ENCODE measurements around the gene ALK. TPM values are rescaled to one million over a fixed set of nuclear protein-coding genes. Genes with fewer than 3 reads are reported as not detected.
A peak's percentile ranks its signal among the peaks of the same experiment; 100 is the strongest.

The ALK gene
- total RNA-seq, 2 donors from 2014 or later: 0.21 to 0.26 TPM

DNA sequence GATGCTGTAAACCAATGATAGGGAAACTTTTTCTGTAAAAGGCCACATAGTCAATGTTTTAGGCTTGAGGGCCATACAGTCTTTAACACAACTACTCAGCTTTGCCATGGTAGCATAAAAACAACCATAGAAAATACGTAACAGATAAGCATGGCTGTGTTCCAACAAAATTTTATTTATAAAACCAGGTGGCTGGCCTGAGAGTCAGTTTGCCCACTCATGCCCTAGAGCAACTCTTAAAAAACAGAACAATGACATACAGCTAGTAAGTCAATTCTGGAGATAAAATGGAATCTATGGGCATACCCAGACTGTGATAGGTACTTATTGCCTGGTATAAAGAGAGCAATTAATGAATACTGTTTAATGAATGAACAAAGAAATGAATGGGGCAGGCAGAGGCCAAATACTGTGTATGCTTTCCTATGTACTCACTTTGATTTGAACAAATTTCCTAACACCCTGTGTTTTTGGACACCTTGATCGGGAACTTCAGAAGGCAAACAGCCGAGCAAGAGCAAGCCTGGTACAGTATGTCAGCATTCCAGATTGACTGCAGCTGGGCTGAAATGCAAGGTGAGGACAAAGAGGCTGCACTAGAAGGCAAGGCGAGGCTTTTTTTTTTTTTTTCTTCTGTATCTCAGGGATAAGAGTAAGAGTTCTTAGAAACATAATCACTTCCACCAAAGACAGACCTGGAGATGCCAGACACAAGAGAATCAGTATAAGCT, 490.8 kb downstream of the ALK start:
- ATAC-seq (no peak), DNase-seq (no peak)
- intact Hi-C loops (cut with DNase I): no loop called here

DNA sequence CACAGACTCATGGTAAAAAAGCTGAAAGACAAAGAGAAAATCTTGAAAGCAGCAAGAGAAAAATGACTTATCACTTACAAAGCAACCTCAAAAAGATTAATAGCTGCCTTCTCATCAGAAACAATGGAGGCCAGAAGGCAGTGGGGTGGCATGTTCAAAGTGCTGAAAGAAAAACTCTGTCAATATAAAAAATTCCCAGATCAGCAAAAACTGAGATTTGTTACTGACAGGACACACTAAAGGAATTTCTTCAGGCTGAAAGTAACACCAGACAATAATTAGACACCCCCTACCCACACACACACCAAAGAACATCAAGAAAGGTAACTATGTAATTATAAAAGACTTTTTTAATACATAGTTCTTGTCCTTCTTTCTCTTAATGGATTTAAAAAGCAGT, 495.0 kb downstream of the ALK start:
- no peak for DNase-seq
- ATAC-seq: no peak
- intact Hi-C loops (cut with DNase I): no loop called here

DNA sequence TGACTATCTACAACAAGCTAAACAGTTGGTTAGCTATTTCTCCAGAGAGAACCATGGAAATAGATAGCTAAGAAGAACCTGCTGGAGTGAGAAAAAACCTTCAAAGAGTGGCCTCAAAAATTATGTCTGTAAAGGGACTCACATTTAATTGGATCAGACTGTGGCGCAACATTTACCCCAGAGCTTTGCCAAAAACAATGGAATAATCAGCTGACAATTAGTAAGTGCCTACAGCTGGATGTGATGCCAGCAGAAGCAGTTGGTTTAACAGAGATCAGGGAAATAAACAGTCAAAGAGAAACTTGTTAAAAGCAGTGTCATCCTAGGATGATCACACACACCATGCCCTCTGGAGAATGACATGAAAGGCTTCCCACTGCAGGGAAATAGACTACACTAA, 495.5 kb downstream of the ALK start:
- intact Hi-C loops (cut with DNase I): no loop called here
- no peak for ATAC-seq
- DNase-seq: no peak

GRCh38 chr2:29423061-29423666, 498.2 kb downstream of the ALK start:
- no peak for ATAC-seq
- intact Hi-C loops (cut with DNase I): no loop called here
- DNase-seq: no peak

DNA sequence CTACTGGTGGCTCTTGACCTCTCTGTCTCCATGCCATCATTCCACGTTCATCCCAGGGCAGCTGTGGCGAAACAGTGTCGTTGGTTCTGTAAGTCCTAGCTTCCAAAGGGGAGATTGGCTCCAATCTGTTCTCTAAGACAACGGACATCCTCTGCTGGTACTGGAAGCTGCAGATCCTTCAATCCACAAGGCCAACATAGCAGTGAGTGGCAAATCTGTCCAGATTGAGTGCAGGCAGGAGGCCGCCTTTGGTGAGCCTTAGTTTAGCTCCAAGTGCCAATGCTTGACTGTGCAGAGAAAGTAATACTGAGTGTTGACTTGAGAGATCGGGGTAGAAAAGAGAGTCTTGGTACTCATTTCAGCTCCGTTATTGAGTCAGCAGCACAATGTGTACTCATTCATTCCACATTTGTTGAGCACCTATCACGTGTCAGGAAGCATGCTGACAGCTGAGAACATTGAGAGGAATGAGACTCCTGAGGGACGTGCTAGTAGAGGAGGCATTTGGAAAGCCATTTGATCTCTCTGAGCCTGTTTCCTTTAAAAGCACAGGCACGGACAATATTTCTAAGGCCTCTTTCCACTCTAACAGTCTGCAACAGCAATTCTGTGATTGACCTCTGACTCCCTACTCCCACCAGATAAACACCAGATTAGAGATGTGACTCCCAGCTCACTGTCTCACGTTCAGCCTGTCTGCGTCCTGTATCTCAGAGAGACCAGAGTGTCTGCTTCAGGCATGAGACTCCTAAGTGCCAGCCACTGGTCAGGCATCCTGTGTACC, 500.2 kb downstream of the ALK start:
- no peak for DNase-seq
- intact Hi-C loops (cut with DNase I): no loop called here
- peak; percentile 44 to 50 for ATAC-seq

- ATAC-seq (no peak), DNase-seq (no peak)
- intact Hi-C loops (cut with DNase I): no loop called here
These were observed 500.9 kb downstream of the ALK start for GRCh38 chr2:29420464-29420863.

DNA sequence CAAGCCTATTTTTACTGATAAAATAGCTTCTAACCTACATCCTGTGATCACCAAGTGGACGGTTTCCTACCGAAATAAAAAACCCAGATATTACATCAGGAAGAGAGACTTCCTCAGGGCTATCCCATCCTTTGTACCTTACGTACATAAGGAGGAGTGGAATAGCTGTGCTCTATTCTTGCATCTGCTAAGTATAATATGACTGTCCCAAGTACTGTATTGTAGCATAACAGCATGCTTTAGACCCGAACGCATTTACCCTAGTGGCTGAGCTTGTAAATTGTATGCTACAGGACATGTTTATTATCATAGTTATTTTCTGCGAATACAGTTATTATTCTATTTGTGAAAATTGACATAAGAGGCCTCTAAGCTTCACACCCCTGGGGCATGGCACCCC, 503.8 kb downstream of the ALK start:
- ATAC-seq: no peak
- no peak for DNase-seq
- intact Hi-C loops (cut with DNase I): no loop called here

DNA sequence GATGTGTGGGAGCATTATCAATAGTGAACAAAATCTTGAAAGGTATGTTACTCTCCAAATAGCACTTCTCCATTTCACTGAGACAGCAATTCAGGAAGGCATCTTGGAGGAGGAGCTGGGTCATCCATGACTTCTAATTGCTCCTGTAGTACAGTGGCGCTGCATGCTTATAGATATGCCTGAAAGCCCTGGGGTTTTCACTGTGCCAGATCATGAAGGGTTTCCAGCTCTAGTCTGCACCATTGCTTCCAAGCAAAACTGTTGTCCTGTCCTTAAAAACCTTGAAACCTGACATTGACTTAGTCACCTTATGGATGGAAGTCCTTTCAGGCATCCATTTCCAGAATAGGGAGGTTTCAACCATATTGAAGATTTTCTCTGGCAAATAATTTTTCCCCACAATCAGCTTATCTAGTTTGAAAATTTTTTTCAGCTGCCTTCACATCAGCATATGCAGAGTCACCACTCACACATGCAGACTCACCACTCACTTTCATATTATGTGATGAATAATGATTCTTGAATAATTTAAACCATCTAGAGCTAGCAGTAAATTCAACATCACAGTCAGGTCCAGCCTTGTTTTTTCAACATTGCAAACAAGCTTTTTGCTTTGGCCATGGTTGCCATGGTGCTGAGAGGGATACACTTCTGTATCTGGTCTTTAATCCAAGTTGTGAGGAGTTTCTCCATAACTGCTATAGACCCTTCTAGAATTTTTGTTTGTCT, 509.0 kb downstream of the ALK start:
- no peak for ATAC-seq
- intact Hi-C loops (cut with DNase I): no loop called here
- no peak for DNase-seq

GRCh38 chr2:29405707-29406106, 515.7 kb downstream of the ALK start:
- ATAC-seq (no peak), DNase-seq (no peak)
- intact Hi-C loops (cut with DNase I): no loop called here

- no peak for ATAC-seq
- no peak for DNase-seq
- intact Hi-C loops (cut with DNase I): no loop called here
These were observed 516.1 kb downstream of the ALK start for GRCh38 chr2:29405266-29405665.

DNA sequence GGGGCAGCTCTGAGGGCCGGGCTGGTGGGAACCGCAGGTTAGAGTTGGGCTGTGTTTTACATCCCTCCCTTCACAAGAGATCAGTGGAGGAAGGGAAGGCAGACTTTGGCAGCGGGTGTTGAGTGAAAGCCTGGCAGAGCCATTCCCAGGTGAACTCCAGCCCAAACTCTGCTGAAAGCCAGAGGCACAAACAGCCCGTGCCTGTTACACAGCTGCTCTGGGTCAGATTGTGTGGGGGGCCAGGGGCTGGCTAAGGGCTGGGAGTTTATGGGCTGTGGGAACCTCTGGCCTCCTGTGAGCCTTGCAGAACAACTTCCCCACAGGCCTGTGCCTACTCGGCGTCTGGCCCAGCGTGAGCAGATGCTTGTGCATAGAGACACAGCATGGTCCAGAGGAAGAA, 519.4 kb downstream of the ALK start:
- intact Hi-C loops (cut with DNase I): no loop called here
- DNase-seq: no peak
- no peak for ATAC-seq

DNA sequence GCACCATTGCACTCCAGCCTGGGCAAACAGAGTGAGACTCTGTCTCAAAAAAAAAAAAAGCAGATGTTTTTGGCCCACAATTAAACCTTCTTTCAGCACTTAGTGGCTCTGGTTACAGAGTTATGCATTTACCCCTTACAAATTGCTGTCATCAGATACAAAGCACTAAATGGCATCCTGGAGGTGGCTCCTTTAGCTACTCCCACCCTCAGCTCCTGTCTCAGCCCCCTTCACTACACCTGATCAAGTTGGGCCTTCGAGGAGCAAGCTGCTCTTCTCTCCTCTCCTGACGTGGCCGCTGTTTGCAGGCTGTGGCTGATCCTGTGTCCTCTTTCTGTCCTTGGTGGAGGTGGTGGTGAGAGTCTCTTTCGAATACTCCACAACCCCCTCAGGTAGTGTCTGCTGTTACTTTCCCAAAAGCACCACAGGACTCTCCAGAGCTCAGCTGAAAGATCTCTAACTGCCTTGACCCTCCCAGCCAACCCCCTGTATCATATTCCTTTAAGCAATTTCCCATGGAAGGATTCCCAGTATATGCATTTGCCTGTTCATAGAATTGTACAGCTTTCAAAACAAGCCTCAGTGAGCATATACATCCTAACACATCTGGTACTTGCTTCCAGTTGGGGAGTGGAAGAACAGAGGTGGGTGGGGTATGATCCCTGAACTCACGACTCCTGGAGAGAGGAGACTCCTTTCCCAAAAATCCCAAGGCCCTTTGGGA, 520.3 kb downstream of the ALK start:
- intact Hi-C loops (cut with DNase I): no loop called here
- DNase-seq (no peak), ATAC-seq (no peak)

DNA sequence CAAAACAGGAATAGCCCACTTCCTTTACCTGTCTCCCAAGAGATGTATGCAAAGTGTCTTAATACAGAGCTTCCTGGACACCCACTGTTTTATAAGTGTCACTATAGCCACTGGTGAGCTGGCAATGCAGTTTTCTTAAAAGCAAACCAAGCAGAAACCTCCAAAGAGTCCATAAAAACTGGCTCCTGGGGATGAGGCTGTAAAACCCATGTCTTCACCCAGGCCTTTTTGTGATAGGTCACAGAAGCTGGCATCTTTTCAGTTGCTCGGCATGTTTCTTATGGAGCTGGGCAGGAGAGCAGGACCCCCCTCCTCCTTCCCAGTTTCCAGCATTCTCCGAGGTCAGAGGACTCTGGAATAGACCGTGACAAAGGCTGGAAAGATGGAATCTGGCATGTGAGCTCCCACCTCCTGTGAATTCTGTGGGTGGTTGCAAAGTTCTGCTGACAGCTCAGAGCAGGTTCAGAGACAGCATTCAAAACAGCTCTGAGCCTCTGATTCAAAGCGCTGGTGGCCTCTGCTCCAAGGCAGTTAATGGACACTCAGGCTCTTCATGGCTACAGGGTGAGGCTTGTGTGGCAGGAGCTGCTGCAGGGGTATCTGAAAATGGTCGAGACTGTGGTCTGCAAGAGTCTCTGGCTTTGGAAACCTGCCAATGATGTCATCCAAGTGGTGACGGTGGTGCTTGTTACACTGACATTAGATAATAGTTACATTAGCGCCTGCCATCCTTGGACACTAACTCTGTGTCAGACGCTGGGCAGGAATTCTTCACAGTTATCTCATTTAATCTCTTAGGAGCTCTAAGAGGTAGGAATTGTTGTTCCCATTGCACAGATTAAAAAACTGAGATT, 522.8 kb downstream of the ALK start:
- DNase-seq (no peak), ATAC-seq (peak in 1 of 2 donors; percentile 34)
- intact Hi-C loops (cut with DNase I): no loop called here

GRCh38 chr2:29397713-29398112, 523.7 kb downstream of the ALK start:
- ATAC-seq (no peak), DNase-seq (no peak)
- intact Hi-C loops (cut with DNase I): no loop called here

- intact Hi-C loops (cut with DNase I): no loop called here
- DNase-seq (no peak), ATAC-seq (no peak)
These were observed 524.3 kb downstream of the ALK start for GRCh38 chr2:29397039-29397438.

DNA sequence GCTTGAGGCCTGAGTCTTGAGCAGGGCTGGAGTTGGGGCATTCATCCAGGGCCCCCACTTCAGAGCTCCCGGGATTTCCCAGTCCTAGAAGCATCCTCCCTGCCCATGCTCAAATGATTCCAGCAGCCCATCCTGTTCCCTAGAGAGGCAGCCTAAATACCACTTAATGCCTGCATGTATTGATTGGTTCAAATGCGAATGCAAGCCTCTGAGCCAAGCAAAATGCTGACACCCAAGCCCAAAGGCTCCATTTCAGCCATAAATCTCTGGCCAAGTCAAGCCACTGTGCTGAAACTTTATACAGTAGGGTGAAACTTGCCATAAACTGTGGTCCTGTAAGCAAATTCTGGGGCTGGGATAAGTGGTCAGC, 526.4 kb downstream of the ALK start:
- DNase-seq (no peak), ATAC-seq (no peak)
- intact Hi-C loops (cut with DNase I): no loop called here

GRCh38 chr2:29394311-29394980, 526.9 kb downstream of the ALK start:
- DNase-seq (no peak), ATAC-seq (no peak)
- intact Hi-C loops (cut with DNase I): no loop called here

DNA sequence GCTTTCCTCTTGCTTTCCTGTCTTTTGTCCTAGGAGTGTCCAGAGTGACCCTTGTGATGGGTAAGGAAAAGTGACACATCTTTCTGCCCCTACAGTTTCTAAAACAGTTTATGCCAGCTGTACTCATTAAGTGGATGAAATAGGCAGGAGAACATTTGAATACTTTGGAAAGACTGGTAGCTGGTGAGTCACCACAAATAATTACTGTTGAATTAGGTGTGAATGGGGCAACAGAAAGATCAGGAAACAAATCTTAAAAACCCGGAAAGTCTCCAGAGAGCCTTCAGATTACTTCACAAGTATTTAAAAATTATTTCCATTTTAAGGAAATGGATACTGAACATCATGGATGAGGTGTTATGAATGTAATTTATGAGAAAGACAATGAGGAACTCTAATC, 527.7 kb downstream of the ALK start:
- ATAC-seq (no peak), DNase-seq (no peak)
- intact Hi-C loops (cut with DNase I): no loop called here
